Measurements from ENCODE around the gene M1AP.

- TF ChIP-seq CTCF (conservative IDR thresholded peaks at IDR 0.05 in 1 of 2, IDR thresholded peaks at IDR 0.05 in 1 of 2; ENCODE audit: low read depth in 1 of 2, low read length in 2 of 2) (no peak), EZH2 (IDR thresholded peaks at IDR 0.05; ENCODE audit: low read length, missing control alignments) (no peak)
Observed at GRCh38 chr2:74675090-74675489, 27.0 kb upstream of the M1AP start.

Data from fibroblast of lung (primary cell).